IMR-90 (cell line): ENCODE data around the gene LOX. TPM values are rescaled to one million over a fixed set of nuclear protein-coding genes. Genes with fewer than 3 reads are reported as not detected.

Experiments used
- ATAC-seq: fragments of 200-7000 bp; cut with Tn5 transposase; 2 replicates; pipeline ENCODE4 v1.9.1; 2020; ENCODE audit warnings: low read depth, mild to moderate bottlenecking, moderate library complexity
- BruUV-seq: library from RNA; stranded (reverse); fragments of 400-500 nt; replicated peaks from 2 replicates; lab custom pipeline; 2021; lab: Mats Ljungman, UMichigan
- CTCF ChIA-PET: fragments of 300-600 bp; formaldehyde crosslinking; extraction: SDS; loops from one replicate; lab custom pipeline; 2021; ENCODE audit warnings: antibody characterized with exemption; lab: Yijun Ruan, JAX
- POLR2A ChIA-PET: fragments of 300-600 bp; sonication (Branson Sonifier 250); formaldehyde crosslinking; loops from one replicate; lab custom pipeline; 2022; ENCODE audit warnings: antibody characterized with exemption; ENCODE audit not compliant: unreplicated experiment; lab: Charles Lee
- DNase-seq: peaks from one replicate; pipeline ENCODE4 v3.0.0; 2013
- H2AFZ ChIP-seq: replicated peaks from 2 replicates; pipeline ENCODE3; 2013; ENCODE audit warnings: low read length, mild to moderate bottlenecking; ENCODE audit not compliant: poor library complexity
- H2AK5ac ChIP-seq: 2 replicates; pipeline ENCODE4 v1.6.1; 2013; ENCODE audit warnings: low read depth, low read length, inconsistent platforms
- H2AK9ac ChIP-seq: replicated peaks from 2 replicates; pipeline ENCODE3; 2013; ENCODE audit warnings: mild to moderate bottlenecking, low read depth, low read length, moderate library complexity; ENCODE audit not compliant: poor library complexity
- H2BK120ac ChIP-seq: 2 replicates; pipeline ENCODE4 v1.6.1; 2013; ENCODE audit warnings: low read depth, low read length, inconsistent platforms
- H2BK15ac ChIP-seq: 3 replicates; pipeline ENCODE4 v1.6.1; 2013; ENCODE audit warnings: low read depth, low read length, inconsistent platforms
- H2BK20ac ChIP-seq: 2 replicates; pipeline ENCODE4 v1.6.1; 2013; ENCODE audit warnings: low read depth, mild to moderate bottlenecking, inconsistent platforms, low read length, moderate library complexity
- H2BK5ac ChIP-seq: 2 replicates; pipeline ENCODE4 v1.6.1; 2013; ENCODE audit warnings: mild to moderate bottlenecking, low read depth, low read length, inconsistent platforms; ENCODE audit not compliant: poor library complexity, severe bottlenecking
- H3K14ac ChIP-seq: replicated peaks from 2 replicates; pipeline ENCODE4 v1.6.1; 2013; ENCODE audit warnings: low read depth, low read length, inconsistent platforms
- H3K18ac ChIP-seq: 2 replicates; pipeline ENCODE4 v1.6.1; 2013; ENCODE audit warnings: low read depth, low read length, control low read depth
- H3K23ac ChIP-seq: 2 replicates; pipeline ENCODE4 v1.6.1; 2013; ENCODE audit warnings: low read depth, low read length, inconsistent platforms
- H3K27ac ChIP-seq: 2 replicates; pipeline ENCODE4 v1.5.1; 2013; ENCODE audit warnings: mild to moderate bottlenecking, control low read depth, low read length; ENCODE audit not compliant: insufficient read depth
- H3K27me3 ChIP-seq: 2 replicates; pipeline ENCODE4 v1.6.1; 2013; ENCODE audit warnings: low read length; ENCODE audit not compliant: control insufficient read depth, insufficient read depth
- H3K36me3 ChIP-seq: 2 replicates; pipeline ENCODE4 v1.6.1; 2013; ENCODE audit warnings: low read length, mixed read lengths; ENCODE audit not compliant: control insufficient read depth, insufficient read depth
- H3K4ac ChIP-seq: 2 replicates; pipeline ENCODE4 v1.6.1; 2013; ENCODE audit warnings: low read depth, low read length, inconsistent platforms
- H3K4me1 ChIP-seq: 2 replicates; pipeline ENCODE4 v1.6.1; 2013; ENCODE audit warnings: low read length, mixed read lengths; ENCODE audit not compliant: control insufficient read depth, insufficient read depth
- H3K4me2 ChIP-seq: 2 replicates; pipeline ENCODE4 v1.6.1; 2013; ENCODE audit warnings: low read depth, mild to moderate bottlenecking, control low read depth, low read length, moderate library complexity
- H3K4me3 ChIP-seq: 2 replicates; pipeline ENCODE4 v1.5.1; 2013; ENCODE audit warnings: low read depth, mild to moderate bottlenecking, control low read depth, low read length, moderate library complexity; ENCODE audit not compliant: insufficient read depth
- H3K56ac ChIP-seq: 2 replicates; pipeline ENCODE4 v1.6.1; 2013; ENCODE audit warnings: low read length, inconsistent platforms; ENCODE audit not compliant: insufficient read depth; ENCODE audit errors: extremely low read depth
- H3K79me1 ChIP-seq, 2 experiments: 2 replicates each; pipeline ENCODE4 v1.6.1; 2013; ENCODE audit warnings: low read length in 2 of 2, inconsistent platforms in 1 of 2, low read depth in 1 of 2
- H3K9ac ChIP-seq: 2 replicates; pipeline ENCODE4 v1.6.1; 2013; ENCODE audit warnings: low read depth, low read length, control low read depth
- H3K9me1 ChIP-seq: 2 replicates; pipeline ENCODE4 v1.6.1; 2013; ENCODE audit warnings: low read length, inconsistent platforms; ENCODE audit not compliant: insufficient read depth
- H3K9me3 ChIP-seq: 2 replicates; pipeline ENCODE4 v1.6.1; 2013; ENCODE audit warnings: low read length; ENCODE audit not compliant: control insufficient read depth, insufficient read depth
- H4K20me1 ChIP-seq: 2 replicates; pipeline ENCODE4 v1.6.1; 2013; ENCODE audit warnings: low read length, inconsistent platforms; ENCODE audit not compliant: insufficient read depth
- H4K5ac ChIP-seq: 2 replicates; pipeline ENCODE4 v1.6.1; 2013; ENCODE audit warnings: mild to moderate bottlenecking, low read depth, low read length, control low read depth
- H4K8ac ChIP-seq, 2 experiments: 2 replicates each; pipeline ENCODE4 v1.6.1; 2013; ENCODE audit warnings: low read depth in 2 of 2, low read length in 2 of 2, control low read depth in 1 of 2, inconsistent platforms in 1 of 2
- H4K91ac ChIP-seq: 2 replicates; pipeline ENCODE4 v1.6.1; 2013; ENCODE audit warnings: low read depth, low read length, inconsistent platforms; ENCODE audit not compliant: insufficient read depth
- BHLHE40 ChIP-seq: fragments of 150-350 bp; IDR thresholded peaks from 2 replicates; pipeline ENCODE4 v1.6.1; 2016; ENCODE audit warnings: mild to moderate bottlenecking, low read depth, low read length
- CEBPB ChIP-seq: IDR thresholded peaks from 2 replicates; pipeline ENCODE4 v1.6.1; 2012; ENCODE audit warnings: low read depth, low read length, improper control_type of control experiment
- CHD1 ChIP-seq: IDR thresholded peaks from 2 replicates; pipeline ENCODE4 v1.6.1; 2012; ENCODE audit warnings: low read depth, low read length, improper control_type of control experiment
- CTCF ChIP-seq: conservative IDR thresholded peaks from 2 replicates; pipeline ENCODE4 v1.5.1; 2012; ENCODE audit warnings: mild to moderate bottlenecking, low read depth, low read length, improper control_type of control experiment
- FOS ChIP-seq: fragments of 150-350 bp; IDR thresholded peaks from 2 replicates; pipeline ENCODE4 v1.6.1; 2016; ENCODE audit warnings: low read depth, low read length
- MAFK ChIP-seq: IDR thresholded peaks from 2 replicates; pipeline ENCODE4 v1.6.1; 2012; ENCODE audit warnings: low read depth, low read length, improper control_type of control experiment
- MAZ ChIP-seq: IDR thresholded peaks from 2 replicates; pipeline ENCODE4 v1.6.1; 2012; ENCODE audit warnings: low read depth, mild to moderate bottlenecking, low read length, improper control_type of control experiment, moderate library complexity, borderline replicate concordance
- MXI1 ChIP-seq: IDR thresholded peaks from 2 replicates; pipeline ENCODE4 v1.6.1; 2012; ENCODE audit warnings: low read depth, mild to moderate bottlenecking, low read length, moderate library complexity, borderline replicate concordance
- NFE2L2 ChIP-seq: fragments of 150-350 bp; IDR thresholded peaks from 2 replicates; pipeline ENCODE4 v1.6.1; 2016; ENCODE audit warnings: low read depth, mild to moderate bottlenecking, low read length
- POLR2A ChIP-seq: IDR thresholded peaks from 2 replicates; pipeline ENCODE4 v1.6.1; 2012; ENCODE audit warnings: mild to moderate bottlenecking, low read depth, low read length
- RAD21 ChIP-seq: IDR thresholded peaks from 2 replicates; pipeline ENCODE4 v1.6.1; 2012; ENCODE audit warnings: low read length, improper control_type of control experiment
- RCOR1 ChIP-seq: IDR thresholded peaks from 2 replicates; pipeline ENCODE4 v1.6.1; 2012; ENCODE audit warnings: mild to moderate bottlenecking, low read length, improper control_type of control experiment; ENCODE audit not compliant: insufficient replicate concordance
- RFX5 ChIP-seq: IDR thresholded peaks from 2 replicates; pipeline ENCODE4 v1.8.0; 2012; ENCODE audit warnings: low read depth, mild to moderate bottlenecking, low read length, moderate library complexity
- SMC3 ChIP-seq: fragments of 150-350 bp; IDR thresholded peaks from 2 replicates; pipeline ENCODE4 v1.6.1; 2016; ENCODE audit warnings: low read depth, mild to moderate bottlenecking, antibody characterized with exemption, low read length, moderate library complexity
- USF2 ChIP-seq: fragments of 150-350 bp; IDR thresholded peaks from 2 replicates; pipeline ENCODE4 v1.6.1; 2017; ENCODE audit warnings: mild to moderate bottlenecking, antibody characterized with exemption, low read length, low read depth
- WGBS, 2 experiments: methylation state at CpG; one replicate each; pipeline versions ENCODE4 v1.1.5 to v1.1.7; 2013; ENCODE audit warnings: missing lambda C conversion rate in 2 of 2; ENCODE audit not compliant: insufficient read length in 1 of 2; ENCODE audit errors: extremely low coverage in 2 of 2; 5-methylcytosine and 5-hydroxymethylcytosine counted together
- dilution Hi-C: fragments of 300-500 bp; cut with HindIII; formaldehyde crosslinking; loops from one replicate; pipeline ENCODE4 v1.14.3; 2018; ENCODE audit warnings: low sequenced_read_pairs; ENCODE audit not compliant: unreplicated experiment
- in situ Hi-C: fragments of 300-500 bp; cut with MboI; formaldehyde crosslinking; loops from 3 replicates; pipeline ENCODE4 v1.14.3; 2019; ENCODE audit warnings: low sequenced_read_pairs, inconsistent platforms, mixed read lengths
- intact Hi-C: fragments of 100-400 bp; cut with micrococcal nuclease; formaldehyde crosslinking; loops from 2 replicates; pipeline ENCODE4 v1.10.0; 2022
- polyA plus RNA-seq, 3 experiments: library from polyadenylated mRNA; depleted of rRNA; stranded (reverse); fragments of >200 nt; gene quantifications; 2 replicates each; pipeline ENCODE4 v1.2.3, GENCODE V29; 2012; ENCODE audit warnings: low replicate concordance in 1 of 3
- total RNA-seq: library from RNA; depleted of rRNA; stranded (reverse); fragments of >200 nt; gene quantifications from 2 replicates; pipeline ENCODE4 v1.2.3, GENCODE V29; 2012
- TF ChIP-seq, protein P1 (sequence below): fragments of 150-350 bp; IDR thresholded peaks from 2 replicates; pipeline ENCODE4 v1.6.1; 2016; ENCODE audit warnings: low read depth, mild to moderate bottlenecking, low read length, moderate library complexity, borderline replicate concordance

The LOX gene
- total and polyA plus RNA-seq, 2 of the 4 experiments (the other 2 are of a cell fraction): 277 to 662 TPM

DNA sequence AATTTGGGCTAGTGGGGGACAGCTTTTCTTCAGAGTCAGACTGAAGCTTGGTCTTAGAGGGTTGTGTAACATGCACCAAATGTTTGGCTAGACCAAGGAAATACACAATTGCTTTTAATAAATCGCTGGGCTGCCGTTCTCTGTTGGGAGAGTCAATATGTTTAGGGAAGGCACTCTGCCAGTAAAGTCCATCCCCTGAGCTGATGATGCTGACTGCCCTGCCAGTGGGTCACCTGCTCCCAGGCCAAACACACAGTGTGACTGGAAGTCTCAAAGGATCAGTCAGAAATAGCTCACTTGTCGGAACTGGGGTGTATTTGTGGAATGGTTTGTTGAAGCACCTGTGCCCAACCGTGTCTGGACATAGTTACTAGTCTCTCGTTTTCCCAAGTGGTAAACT lies 33.4 kb upstream of the LOX start:
- no peak for DNase-seq
- no peaks in the 10 kb centered on the region for H3K27me3 ChIP-seq
- no peak overlapping the region for H2AFZ ChIP-seq
- H4K20me1 ChIP-seq: no peaks in the 10 kb centered on the region
- H3K4me1 ChIP-seq: peaks cover 3% of the 10 kb centered on the region; the same call in 1 of the 2 replicates
- in situ Hi-C loops: no loop called here
- POLR2A ChIA-PET: no interaction called here
- H3K4me3 ChIP-seq: no peak overlapping the region
- BruUV-seq: no TSS peak
- H3K27ac ChIP-seq: no peak overlapping the region
- H3K36me3 ChIP-seq: no peaks in the 10 kb centered on the region
- H2BK15ac ChIP-seq: no peak overlapping the region
- no peak overlapping the region for H2BK120ac ChIP-seq
- no peaks in the 10 kb centered on the region for H3K9me3 ChIP-seq
- CTCF ChIA-PET: interaction anchor here (1.2 to 1.9 kb wide), 3 partner anchors 10 to 45 kb away, joined by 3 to 5 read pairs (median 3); no protein-coding TSS in a partner anchor
- 0 out of 2 replicates have a peak, but pooled peaks cover 3% of the 10 kb centered on the region for H3K9me1 ChIP-seq
- H3K18ac ChIP-seq: no peak overlapping the region
- H3K14ac ChIP-seq: 0 out of 2 replicates have a peak overlapping the region, but pooled peaks have one; percentile 28
- intact Hi-C loops: no loop called here
- H4K8ac ChIP-seq: no peak overlapping the region
- H3K4me2 ChIP-seq: no peak overlapping the region
- H3K56ac ChIP-seq: no peak overlapping the region
- H2AK9ac ChIP-seq: no peak overlapping the region
- dilution Hi-C loops: no loop called here
- no peak for ATAC-seq
- no peak overlapping the region for H3K23ac ChIP-seq
- no peak overlapping the region for H4K91ac ChIP-seq
- TF ChIP-seq, protein P1, sequence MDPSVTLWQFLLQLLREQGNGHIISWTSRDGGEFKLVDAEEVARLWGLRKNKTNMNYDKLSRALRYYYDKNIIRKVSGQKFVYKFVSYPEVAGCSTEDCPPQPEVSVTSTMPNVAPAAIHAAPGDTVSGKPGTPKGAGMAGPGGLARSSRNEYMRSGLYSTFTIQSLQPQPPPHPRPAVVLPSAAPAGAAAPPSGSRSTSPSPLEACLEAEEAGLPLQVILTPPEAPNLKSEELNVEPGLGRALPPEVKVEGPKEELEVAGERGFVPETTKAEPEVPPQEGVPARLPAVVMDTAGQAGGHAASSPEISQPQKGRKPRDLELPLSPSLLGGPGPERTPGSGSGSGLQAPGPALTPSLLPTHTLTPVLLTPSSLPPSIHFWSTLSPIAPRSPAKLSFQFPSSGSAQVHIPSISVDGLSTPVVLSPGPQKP: no peak
- TF ChIP-seq RCOR1 (no peak), SMC3 (no peak), MXI1 (no peak), MAZ (no peak), BHLHE40 (no peak), CTCF (no peak), POLR2A (no peak), RFX5 (no peak), USF2 (no peak), RAD21 (no peak), FOS (no peak), NFE2L2 (no peak), CEBPB (no peak), MAFK (no peak), CHD1 (no peak)
- no peak overlapping the region for H2BK5ac ChIP-seq
- no peak overlapping the region for H3K4ac ChIP-seq
- 80% methylated on average over 4 of the region's 5 CpGs; no CpG with 5 or more reads in 1 of the 2 experiments for WGBS, 2 experiments
- no peak overlapping the region for H3K9ac ChIP-seq
- H2AK5ac ChIP-seq: peak overlapping the region; percentile 23; the same call in 1 of the 2 replicates
- H3K79me1 ChIP-seq: no peaks in the 10 kb centered on the region
- H4K5ac ChIP-seq: no peak overlapping the region
- H2BK20ac ChIP-seq: no peak overlapping the region
